PC-9 (cell line): Measurements from ENCODE around the gene NISCH. TPM values are rescaled to one million over a fixed set of nuclear protein-coding genes. Genes with fewer than 3 reads are reported as not detected.

ENCODE experiments used
- BruUV-seq: library from RNA; stranded (reverse); fragments of 400-500 nt; replicated peaks from 2 replicates; lab custom pipeline; 2021; lab: Mats Ljungman, UMichigan
- CTCF ChIA-PET: fragments of 300-600 bp; sonication (Branson Sonifier 250); formaldehyde crosslinking; loops from one replicate; lab custom pipeline; 2022; ENCODE audit warnings: antibody characterized with exemption; lab: Charles Lee
- POLR2A ChIA-PET: fragments of 300-600 bp; sonication (Branson Sonifier 250); formaldehyde crosslinking; loops from one replicate; lab custom pipeline; 2022; ENCODE audit warnings: antibody characterized with exemption; ENCODE audit not compliant: unreplicated experiment; lab: Charles Lee
- DNase-seq, 2 experiments: peaks; one replicate each; pipeline versions ENCODE4 v3.0.0 to v3.0.0-alpha.2; 2015 to 2022; ENCODE audit warnings: mixed read lengths in 1 of 2
- H2AFZ ChIP-seq: fragments of 200-600 bp; sonication (generic); 2 replicates; pipeline ENCODE4 v1.8.1; 2017; ENCODE audit warnings: antibody characterized with exemption
- H3F3A ChIP-seq: fragments of 200-600 bp; sonication (generic); 2 replicates; pipeline ENCODE4 v1.8.1; 2017; ENCODE audit warnings: antibody characterized with exemption, mild to moderate bottlenecking, low read depth; ENCODE audit not compliant: insufficient read depth
- H3K27ac ChIP-seq: fragments of 200-600 bp; sonication (generic); 2 replicates; pipeline ENCODE4 v1.6.1; 2016; ENCODE audit warnings: mixed run types
- H3K27me3 ChIP-seq: fragments of 200-600 bp; sonication (generic); 2 replicates; pipeline ENCODE4 v1.6.1; 2016; ENCODE audit warnings: low read depth, mixed run types; ENCODE audit not compliant: insufficient read depth
- H3K36me3 ChIP-seq: fragments of 200-600 bp; sonication (generic); 2 replicates; pipeline ENCODE4 v1.6.1; 2016; ENCODE audit warnings: low read depth, mixed run types
- H3K4me1 ChIP-seq: fragments of 200-600 bp; sonication (generic); replicated peaks from 2 replicates; pipeline ENCODE4 v1.6.1; 2016; ENCODE audit warnings: mixed run types; ENCODE audit not compliant: insufficient read depth
- H3K4me2 ChIP-seq: fragments of 200-600 bp; sonication (generic); 2 replicates; pipeline ENCODE4 v1.6.1; 2017; ENCODE audit warnings: mixed run types
- H3K4me3 ChIP-seq: fragments of 200-600 bp; sonication (generic); 2 replicates; pipeline ENCODE4 v1.6.1; 2016; ENCODE audit warnings: mixed run types
- H3K79me2 ChIP-seq: fragments of 200-600 bp; sonication (generic); 2 replicates; pipeline ENCODE4 v1.6.1; 2017; ENCODE audit warnings: low read depth, mixed run types
- H3K9me2 ChIP-seq: fragments of 200-600 bp; sonication (generic); 2 replicates; pipeline ENCODE4 v1.8.1; 2017; ENCODE audit warnings: mild to moderate bottlenecking; ENCODE audit not compliant: insufficient read depth
- H3K9me3 ChIP-seq: fragments of 200-600 bp; sonication (generic); 2 replicates; pipeline ENCODE4 v1.8.1; 2016; ENCODE audit warnings: low read depth; ENCODE audit not compliant: insufficient read depth
- H4K20me1 ChIP-seq: fragments of 200-600 bp; sonication (generic); 2 replicates; pipeline ENCODE4 v1.8.1; 2017; ENCODE audit not compliant: insufficient read depth
- CTCF ChIP-seq: fragments of 200-600 bp; sonication (generic); conservative IDR thresholded peaks from 2 replicates; pipeline ENCODE4 v1.6.1; 2017; ENCODE audit warnings: mixed run types, antibody characterized with exemption, mild to moderate bottlenecking, moderate library complexity
- EZH2 ChIP-seq: fragments of 200-600 bp; sonication (generic); IDR thresholded peaks from 2 replicates; pipeline ENCODE4 v1.8.0; 2017; ENCODE audit warnings: antibody characterized with exemption, low read depth
- intact Hi-C: fragments of 100-400 bp; cut with micrococcal nuclease; formaldehyde crosslinking; loops from one replicate; pipeline ENCODE4 v1.10.0; 2022; ENCODE audit not compliant: unreplicated experiment
- total RNA-seq: library from RNA; stranded (reverse); gene quantifications from 2 replicates; pipeline ENCODE4 v1.2.3, GENCODE V29; 2021

The NISCH gene
- total RNA-seq, 1 experiment from 2014 or later, result 66.1 TPM

- 0 out of 2 replicates have a peak, but pooled peaks cover 11% of the 10 kb centered on the region for H3K79me2 ChIP-seq
- no peak overlapping the region for H3K4me2 ChIP-seq
- TF ChIP-seq EZH2, result no peak
- TF ChIP-seq CTCF, result no peak
- H3K27ac ChIP-seq, result no peak overlapping the region
- no TSS peak for BruUV-seq
- CTCF ChIA-PET, result no interaction called here
- H2AFZ ChIP-seq, result no peak overlapping the region
- no peaks in the 10 kb centered on the region for H3K36me3 ChIP-seq
- POLR2A ChIA-PET, result no interaction called here
- no peaks in the 10 kb centered on the region for H3K27me3 ChIP-seq
- peaks cover 15% of the 10 kb centered on the region for H3K4me1 ChIP-seq
- intact Hi-C loops, result no loop called here
- H4K20me1 ChIP-seq, result no peaks in the 10 kb centered on the region
- DNase-seq, result no peak
- no peak overlapping the region for H3K4me3 ChIP-seq
- no peaks in the 10 kb centered on the region for H3K9me2 ChIP-seq
- peaks cover 7% of the 10 kb centered on the region; the same call in 1 of the 2 replicates for H3F3A ChIP-seq
- no peaks in the 10 kb centered on the region for H3K9me3 ChIP-seq
Observed at GRCh38 chr3:52528586-52529375, 73.4 kb downstream of the NISCH start.

GRCh38 chr3:52529376-52530333, 74.3 kb downstream of the NISCH start:
- intact Hi-C loops, result no loop called here
- H3K27ac ChIP-seq, result no peak overlapping the region

More at GRCh38 chr3:52529376-52530333, 74.3 kb downstream of the NISCH start:
- H3K4me2 ChIP-seq, result no peak overlapping the region
- H3K36me3 ChIP-seq, result no peaks in the 10 kb centered on the region
- H3K9me3 ChIP-seq, result no peaks in the 10 kb centered on the region
- H3K27me3 ChIP-seq, result no peaks in the 10 kb centered on the region
- ChIA-PET POLR2A (no interaction called here), CTCF (no interaction called here)
- H3K4me3 ChIP-seq, result no peak overlapping the region
- H3K4me1 ChIP-seq, result peaks cover 15% of the 10 kb centered on the region
- peaks cover 7% of the 10 kb centered on the region; the same call in 1 of the 2 replicates for H3F3A ChIP-seq
- no peak overlapping the region for H2AFZ ChIP-seq
- H4K20me1 ChIP-seq, result no peaks in the 10 kb centered on the region
- H3K9me2 ChIP-seq, result no peaks in the 10 kb centered on the region
- 0 out of 2 replicates have a peak, but pooled peaks cover 11% of the 10 kb centered on the region for H3K79me2 ChIP-seq
- DNase-seq, result no peak
- BruUV-seq, result no TSS peak
- no peak for TF ChIP-seq CTCF
- TF ChIP-seq EZH2, result no peak
